ENCODE results near the gene LRP6.

- TF ChIP-seq POLR2AphosphoS5 (IDR thresholded peaks at IDR 0.05), result no peak
- TF ChIP-seq CTCF (IDR thresholded peaks at IDR 0.05), result no peak
- TF ChIP-seq POLR2A (IDR thresholded peaks at IDR 0.05), result no peak
- TF ChIP-seq EP300 (IDR thresholded peaks at IDR 0.05; ENCODE audit: low read depth), result no peak
These were observed 106.9 kb downstream of the LRP6 start for GRCh38 chr12:12159988-12160387.

Measured in transverse colon (tissue), 4 donors.